Trophoblast cell (in vitro differentiated cells and primary cell): Measurements from ENCODE around the gene UGT1A6.
"Not testable (repeated sequence)": the region's sequence is repeated elsewhere in the genome, so short reads cannot be mapped to it uniquely, and the experiment has no call there.

Source experiments
- DNase-seq, 2 donors: peaks; one replicate each; pipeline ENCODE4 v3.0.0-alpha.2; 2016
- H2AFZ ChIP-seq: 2 replicates; pipeline ENCODE4 v1.6.1; 2013; ENCODE audit warnings: low read length, moderate library complexity, mild to moderate bottlenecking; ENCODE audit not compliant: insufficient read depth, poor library complexity
- H2AK5ac ChIP-seq: 2 replicates; pipeline ENCODE4 v1.6.1; 2013; ENCODE audit warnings: mild to moderate bottlenecking, low read length
- H2BK120ac ChIP-seq: 2 replicates; pipeline ENCODE4 v1.6.1; 2013; ENCODE audit warnings: low read length, mild to moderate bottlenecking, moderate library complexity; ENCODE audit not compliant: insufficient read depth, poor library complexity
- H2BK12ac ChIP-seq: 2 replicates; pipeline ENCODE4 v1.6.1; 2013; ENCODE audit warnings: mild to moderate bottlenecking, low read length, moderate library complexity
- H2BK5ac ChIP-seq: 2 replicates; pipeline ENCODE4 v1.6.1; 2013; ENCODE audit warnings: low read length, low read depth, moderate library complexity, mild to moderate bottlenecking; ENCODE audit not compliant: poor library complexity
- H3K14ac ChIP-seq: 2 replicates; pipeline ENCODE4 v1.6.1; 2013; ENCODE audit warnings: mild to moderate bottlenecking, low read length
- H3K18ac ChIP-seq: 2 replicates; pipeline ENCODE4 v1.6.1; 2013; ENCODE audit warnings: mild to moderate bottlenecking, low read length
- H3K23ac ChIP-seq: 2 replicates; pipeline ENCODE4 v1.6.1; 2013; ENCODE audit warnings: low read length
- H3K27ac ChIP-seq: 2 replicates; pipeline ENCODE4 v1.5.1; 2013; ENCODE audit warnings: low read depth, mild to moderate bottlenecking, inconsistent platforms, low read length, moderate library complexity
- H3K27me3 ChIP-seq: 2 replicates; pipeline ENCODE4 v1.6.1; 2013; ENCODE audit warnings: inconsistent platforms, mild to moderate bottlenecking, low read length, moderate library complexity; ENCODE audit not compliant: insufficient read depth
- H3K36me3 ChIP-seq, 2 experiments: 1 replicate in 1 of 2; 2 replicates in 1 of 2; pipeline ENCODE4 v1.6.1; 2013; ENCODE audit warnings: low read length in 2 of 2, mild to moderate bottlenecking in 2 of 2, moderate library complexity in 1 of 2; ENCODE audit not compliant: insufficient read depth in 2 of 2, control insufficient read depth in 1 of 2
- H3K4ac ChIP-seq: 2 replicates; pipeline ENCODE4 v1.6.1; 2013; ENCODE audit warnings: low read depth, mild to moderate bottlenecking, low read length, moderate library complexity
- H3K4me1 ChIP-seq, 2 experiments: 1 replicate in 1 of 2; 2 replicates in 1 of 2; pipeline ENCODE4 v1.6.1; 2013; ENCODE audit warnings: low read length in 2 of 2, mild to moderate bottlenecking in 2 of 2, moderate library complexity in 1 of 2; ENCODE audit not compliant: insufficient read depth in 2 of 2, control insufficient read depth in 1 of 2
- H3K4me2 ChIP-seq: 2 replicates; pipeline ENCODE4 v1.6.1; 2013; ENCODE audit warnings: inconsistent platforms, mild to moderate bottlenecking, low read length, moderate library complexity
- H3K4me3 ChIP-seq: 2 replicates; pipeline ENCODE4 v1.5.1; 2013; ENCODE audit warnings: mild to moderate bottlenecking, low read depth, low read length, inconsistent platforms
- H3K79me1 ChIP-seq: one replicate; pipeline ENCODE4 v1.6.1; 2013; ENCODE audit warnings: low read length
- H3K79me2 ChIP-seq: 2 replicates; pipeline ENCODE4 v1.6.1; 2013; ENCODE audit warnings: low read length, mild to moderate bottlenecking; ENCODE audit not compliant: control insufficient read depth, insufficient read depth, poor library complexity
- H3K9ac ChIP-seq: 2 replicates; pipeline ENCODE4 v1.6.1; 2013; ENCODE audit warnings: mild to moderate bottlenecking, low read length
- H3K9me3 ChIP-seq: 2 replicates; pipeline ENCODE4 v1.6.1; 2013; ENCODE audit warnings: low read depth, mild to moderate bottlenecking, control low read depth, inconsistent platforms, low read length; ENCODE audit not compliant: insufficient read depth
- H4K12ac ChIP-seq: 2 replicates; pipeline ENCODE4 v1.6.1; 2013; ENCODE audit warnings: low read depth, mild to moderate bottlenecking, low read length, moderate library complexity
- H4K8ac ChIP-seq: 2 replicates; pipeline ENCODE4 v1.6.1; 2013; ENCODE audit warnings: low read depth, mild to moderate bottlenecking, low read length, moderate library complexity
- H4K91ac ChIP-seq: one replicate; pipeline ENCODE4 v1.6.1; 2013; ENCODE audit warnings: low read depth, mild to moderate bottlenecking, low read length, moderate library complexity
- WGBS: extraction: QIAGEN DNeasy Blood & Tissue Kit; methylation state at CpG from one replicate; pipeline ENCODE4 v1.1.7; 2013; ENCODE audit warnings: missing lambda C conversion rate; ENCODE audit not compliant: insufficient read length, insufficient coverage; ENCODE audit errors: extremely low coverage; 5-methylcytosine and 5-hydroxymethylcytosine counted together

Gene UGT1A6

GRCh38 chr2:233751212-233752009 lies 58.7 kb downstream of the UGT1A6 start:
- not testable (repeated sequence) for H3K4ac ChIP-seq, H3K79me1 ChIP-seq, H3K9ac ChIP-seq, H3K4me1 ChIP-seq, H4K8ac ChIP-seq, H3K27me3 ChIP-seq, H2BK120ac ChIP-seq, H2AK5ac ChIP-seq, H3K4me2 ChIP-seq, H3K79me2 ChIP-seq, H2BK12ac ChIP-seq, H4K12ac ChIP-seq, DNase-seq, H3K23ac ChIP-seq, H3K36me3 ChIP-seq, H2AFZ ChIP-seq, H2BK5ac ChIP-seq, H3K27ac ChIP-seq, H3K4me3 ChIP-seq, H4K91ac ChIP-seq, H3K18ac ChIP-seq, H3K14ac ChIP-seq
- no CpG with 5 or more reads among the region's 2 CpGs for WGBS
- peaks cover 16% of the 10 kb centered on the region for H3K9me3 ChIP-seq

DNA sequence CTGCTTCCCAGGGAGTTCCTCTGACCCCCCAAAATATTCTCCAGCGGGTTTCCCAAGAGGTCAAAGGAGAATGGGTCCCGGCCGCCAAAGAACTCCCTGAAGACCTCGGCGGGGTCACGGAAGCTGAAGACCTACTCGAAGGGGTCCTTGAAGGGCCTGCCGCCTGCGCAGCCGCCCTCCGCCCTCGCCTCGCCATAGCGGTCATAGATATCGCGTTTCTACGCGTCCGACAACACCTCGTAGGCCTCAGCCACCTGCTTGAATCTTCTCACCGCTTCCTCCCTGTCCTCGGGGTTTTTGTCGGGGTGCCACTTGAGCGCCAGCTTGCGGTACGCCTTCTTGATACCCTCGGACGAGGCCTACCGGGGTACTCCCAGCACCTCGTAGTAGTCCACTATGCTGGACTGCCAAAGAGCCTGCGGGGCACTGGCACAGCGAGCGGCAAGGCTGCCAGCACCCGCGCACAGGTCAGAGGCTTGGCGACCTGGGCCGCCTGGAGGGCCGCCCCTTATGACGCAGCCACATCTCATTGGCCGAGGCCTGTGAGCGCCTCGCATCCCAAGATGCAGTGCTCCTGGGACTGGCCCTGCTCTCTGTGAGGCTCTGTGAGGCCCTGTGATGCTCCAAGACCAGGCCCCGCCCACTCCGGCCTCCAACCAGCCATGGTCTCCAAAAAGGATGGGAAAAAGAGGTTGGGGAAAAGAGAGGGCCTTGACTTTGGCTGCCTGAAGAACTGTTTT lies 62.4 kb downstream of the UGT1A6 start:
- H3K18ac ChIP-seq, result no peak overlapping the region
- no peak overlapping the region for H3K27ac ChIP-seq
- no peak overlapping the region for H2BK120ac ChIP-seq
- H4K91ac ChIP-seq, result no peak overlapping the region
- H2AK5ac ChIP-seq, result no peak overlapping the region
- no peak for DNase-seq
- H3K79me1 ChIP-seq, result no peaks in the 10 kb centered on the region
- H3K23ac ChIP-seq, result no peak overlapping the region
- no peak overlapping the region for H3K4me3 ChIP-seq
- no peaks in the 10 kb centered on the region for H3K4me1 ChIP-seq
- no peak overlapping the region for H3K9ac ChIP-seq
- no peak overlapping the region for H4K8ac ChIP-seq
- no CpG with 5 or more reads among the region's 44 CpGs for WGBS
- H3K4me2 ChIP-seq, result no peak overlapping the region
- H2AFZ ChIP-seq, result no peak overlapping the region
- H3K14ac ChIP-seq, result no peak overlapping the region
- H3K9me3 ChIP-seq, result peaks cover 11% of the 10 kb centered on the region
- H2BK5ac ChIP-seq, result no peak overlapping the region
- no peak overlapping the region for H4K12ac ChIP-seq
- H3K36me3 ChIP-seq, result no peaks in the 10 kb centered on the region
- H3K79me2 ChIP-seq, result no peaks in the 10 kb centered on the region
- no peak overlapping the region for H3K4ac ChIP-seq
- H3K27me3 ChIP-seq, result no peaks in the 10 kb centered on the region
- H2BK12ac ChIP-seq, result no peak overlapping the region

DNA sequence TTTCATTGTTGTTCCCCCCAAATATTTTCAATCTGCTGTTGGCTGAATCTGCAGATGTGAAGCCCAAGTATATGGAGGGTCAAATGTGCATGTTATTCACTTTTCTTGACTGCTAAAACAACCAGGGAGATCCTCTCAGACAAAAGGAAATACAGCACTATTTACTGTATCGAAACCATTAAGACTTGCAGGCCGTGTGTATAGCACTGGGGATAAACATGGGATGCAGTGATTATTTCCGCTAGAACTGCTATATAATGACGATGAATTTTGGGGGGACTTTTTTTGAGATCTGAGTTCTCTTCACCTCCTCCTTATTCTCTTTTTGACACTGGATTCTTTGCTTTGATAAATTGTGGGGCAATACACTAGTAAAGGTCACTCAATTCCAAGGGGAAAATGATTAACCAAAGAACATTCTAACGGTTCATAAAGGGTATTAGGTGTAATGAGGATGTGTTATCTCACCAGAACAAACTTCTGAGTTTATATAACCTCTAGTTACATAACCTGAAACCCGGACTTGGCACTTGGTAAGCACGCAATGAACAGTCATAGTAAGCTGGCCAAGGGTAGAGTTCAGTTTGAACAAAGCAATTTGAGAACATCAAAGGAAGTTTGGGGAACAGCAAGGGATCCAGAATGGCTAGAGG lies 63.9 kb downstream of the UGT1A6 start:
- Histone ChIP-seq H3K27me3 (no peaks in the 10 kb centered on the region), H4K12ac (no peak overlapping the region), H2AFZ (no peak overlapping the region), H2AK5ac (no peak overlapping the region), H3K36me3 (no peaks in the 10 kb centered on the region), H3K4me3 (no peak overlapping the region), H3K4me1 (no peaks in the 10 kb centered on the region), H3K14ac (no peak overlapping the region), H2BK5ac (no peak overlapping the region), H3K9ac (no peak overlapping the region), H3K18ac (no peak overlapping the region), H3K79me1 (no peaks in the 10 kb centered on the region), H3K4me2 (no peak overlapping the region), H4K91ac (no peak overlapping the region), H3K23ac (no peak overlapping the region), H3K27ac (no peak overlapping the region), H2BK12ac (no peak overlapping the region), H3K9me3 (peaks cover 9% of the 10 kb centered on the region), H2BK120ac (no peak overlapping the region), H3K79me2 (no peaks in the 10 kb centered on the region), H4K8ac (no peak overlapping the region), H3K4ac (no peak overlapping the region)
- WGBS, result no CpG with 5 or more reads among the region's 7 CpGs
- no peak for DNase-seq

DNA sequence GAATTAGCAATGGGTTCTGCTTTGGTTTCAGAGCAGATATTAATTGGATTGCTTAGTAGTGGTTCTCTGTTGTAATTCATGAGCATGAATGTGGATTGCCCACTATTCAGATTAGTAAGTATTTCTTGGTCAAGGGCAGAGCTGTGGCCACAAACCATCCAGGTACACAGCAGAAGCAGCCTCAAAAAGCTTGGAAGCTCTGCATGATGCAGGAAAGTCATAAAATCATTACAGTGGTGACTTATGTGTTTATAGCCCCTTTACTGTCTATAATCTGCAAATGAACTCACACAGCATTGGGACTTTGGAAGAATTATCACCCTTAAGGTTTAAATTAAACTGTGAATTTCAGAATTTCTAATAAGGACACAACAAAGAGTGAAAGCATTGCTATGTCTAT lies 65.5 kb downstream of the UGT1A6 start:
- H2AK5ac ChIP-seq, result no peak overlapping the region
- H3K23ac ChIP-seq, result no peak overlapping the region
- H3K9me3 ChIP-seq, result peaks cover 7% of the 10 kb centered on the region

More for the DNA sequence above, 65.5 kb downstream of the UGT1A6 start:
- H4K12ac ChIP-seq, result no peak overlapping the region
- H3K9ac ChIP-seq, result no peak overlapping the region
- no peak overlapping the region for H4K8ac ChIP-seq
- H3K27me3 ChIP-seq, result no peaks in the 10 kb centered on the region
- no peak overlapping the region for H3K4ac ChIP-seq
- no peak overlapping the region for H2BK12ac ChIP-seq
- H2AFZ ChIP-seq, result no peak overlapping the region
- no peak overlapping the region for H3K4me2 ChIP-seq
- no peak overlapping the region for H3K4me3 ChIP-seq
- H3K4me1 ChIP-seq, result no peaks in the 10 kb centered on the region
- H3K14ac ChIP-seq, result no peak overlapping the region
- no peak overlapping the region for H3K18ac ChIP-seq
- H4K91ac ChIP-seq, result no peak overlapping the region
- H2BK5ac ChIP-seq, result no peak overlapping the region
- no peaks in the 10 kb centered on the region for H3K79me1 ChIP-seq
- no peak overlapping the region for H3K27ac ChIP-seq
- no peaks in the 10 kb centered on the region for H3K79me2 ChIP-seq
- DNase-seq, result no peak
- no peaks in the 10 kb centered on the region for H3K36me3 ChIP-seq
- no peak overlapping the region for H2BK120ac ChIP-seq
